ENCODE measurements around the gene COL6A2.

Gene COL6A2

GRCh38 chr21:46113497-46114176, 15.7 kb downstream of the COL6A2 start:
- no peak for DNase-seq (ENCODE audit: low read depth, low spot score)

GRCh38 chr21:46114963-46115362, 17.1 kb downstream of the COL6A2 start:
- DNase-seq (ENCODE audit: low read depth, low spot score): no peak

- DNase-seq (ENCODE audit: low read depth, low spot score): no peak
Observed at GRCh38 chr21:46115441-46116188, 17.7 kb downstream of the COL6A2 start.

GRCh38 chr21:46116189-46116775, 18.4 kb downstream of the COL6A2 start:
- no peak for DNase-seq (ENCODE audit: low read depth, low spot score)

- no peak for DNase-seq (ENCODE audit: low read depth, low spot score)
Observed at GRCh38 chr21:46116776-46117585, 19.1 kb downstream of the COL6A2 start.

- DNase-seq (ENCODE audit: low read depth, low spot score): no peak
Observed at GRCh38 chr21:46117586-46118315, 19.8 kb downstream of the COL6A2 start.

- DNase-seq (ENCODE audit: low read depth, low spot score): no peak
Observed at GRCh38 chr21:46118316-46119143, 20.6 kb downstream of the COL6A2 start.

- no peak for DNase-seq (ENCODE audit: low read depth, low spot score)
Observed at GRCh38 chr21:46119144-46119636, 21.3 kb downstream of the COL6A2 start.

GRCh38 chr21:46119637-46120271, 21.8 kb downstream of the COL6A2 start:
- no peak for DNase-seq (ENCODE audit: low read depth, low spot score)

GRCh38 chr21:46120301-46121285, 22.7 kb downstream of the COL6A2 start:
- DNase-seq (ENCODE audit: low read depth, low spot score): no peak

GRCh38 chr21:46121286-46122221, 23.6 kb downstream of the COL6A2 start:
- DNase-seq (ENCODE audit: low read depth, low spot score): no peak

GRCh38 chr21:46122237-46122671, 24.3 kb downstream of the COL6A2 start:
- no peak for DNase-seq (ENCODE audit: low read depth, low spot score)

- no peak for DNase-seq (ENCODE audit: low read depth, low spot score)
Observed at GRCh38 chr21:46122758-46123683, 25.1 kb downstream of the COL6A2 start.

GRCh38 chr21:46124083-46124925, 26.4 kb downstream of the COL6A2 start:
- no peak for DNase-seq (ENCODE audit: low read depth, low spot score)

Data from brain pericyte (primary cell).